Activated naive CD8-positive, alpha-beta T cell treated with anti-CD3 and anti-CD28 coated beads for 36 hours (primary cell): ENCODE data around the gene PPT2. TPM values are rescaled to one million over a fixed set of nuclear protein-coding genes. Genes with fewer than 3 reads are reported as not detected.
A peak's percentile ranks its signal among the peaks of the same experiment; 100 is the strongest.

Experiments used
- DNase-seq: peaks from one replicate; pipeline ENCODE4 v3.0.0; 2021
- H3K27ac Mint-ChIP-seq: one replicate; pipeline ENCODE4 v1.8.0; 2022; ENCODE audit warnings: mild to moderate bottlenecking, moderate library complexity, mixed read lengths
- H3K27me3 Mint-ChIP-seq: one replicate; pipeline ENCODE4 v1.8.0; 2022; ENCODE audit warnings: mild to moderate bottlenecking, mixed read lengths
- H3K36me3 Mint-ChIP-seq: one replicate; pipeline ENCODE4 v1.8.0; 2021; ENCODE audit warnings: mild to moderate bottlenecking, mixed read lengths
- H3K4me1 Mint-ChIP-seq: one replicate; pipeline ENCODE4 v1.8.0; 2021; ENCODE audit warnings: mixed read lengths
- H3K4me3 Mint-ChIP-seq: one replicate; pipeline ENCODE4 v1.8.0; 2022; ENCODE audit warnings: mild to moderate bottlenecking, moderate library complexity, mixed read lengths
- H3K9me3 Mint-ChIP-seq: one replicate; pipeline ENCODE4 v1.8.0; 2022; ENCODE audit warnings: mixed read lengths
- total RNA-seq, 2 experiments: library from RNA; stranded (reverse); gene quantifications; one replicate each; pipeline ENCODE4 v1.2.3, GENCODE V29; 2021

The PPT2 gene
- total RNA-seq, 2 experiments from 2014 or later, result 19.5 to 24.4 TPM

DNA sequence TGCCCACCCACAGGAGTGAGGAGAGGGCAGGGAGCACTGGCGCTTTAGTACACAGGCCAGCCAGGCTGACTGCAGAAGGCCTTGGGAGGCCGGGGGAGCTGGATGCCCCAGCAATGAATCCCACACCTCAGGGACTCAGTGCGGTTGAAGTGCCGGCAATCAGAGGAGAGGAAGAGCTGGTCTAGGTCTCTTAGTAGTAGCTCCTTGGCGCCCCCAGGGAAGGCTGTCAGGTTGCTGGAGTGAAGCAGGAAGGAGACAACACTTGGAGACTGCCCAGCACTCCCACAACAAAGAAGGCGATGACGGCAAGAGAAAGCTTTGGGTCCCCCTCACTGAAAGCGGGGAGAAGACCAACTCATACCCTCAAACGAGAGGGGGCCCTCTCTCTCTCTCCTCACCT lies 36.5 kb upstream of the PPT2 start:
- DNase-seq, result no peak
- Mint-ChIP-seq H3K27me3 (no peaks in the 10 kb centered on the region), H3K4me3 (no peak overlapping the region), H3K9me3 (no peaks in the 10 kb centered on the region), H3K4me1 (peaks cover 3% of the 10 kb centered on the region), H3K36me3 (peaks cover 5% of the 10 kb centered on the region), H3K27ac (no peak overlapping the region)

DNA sequence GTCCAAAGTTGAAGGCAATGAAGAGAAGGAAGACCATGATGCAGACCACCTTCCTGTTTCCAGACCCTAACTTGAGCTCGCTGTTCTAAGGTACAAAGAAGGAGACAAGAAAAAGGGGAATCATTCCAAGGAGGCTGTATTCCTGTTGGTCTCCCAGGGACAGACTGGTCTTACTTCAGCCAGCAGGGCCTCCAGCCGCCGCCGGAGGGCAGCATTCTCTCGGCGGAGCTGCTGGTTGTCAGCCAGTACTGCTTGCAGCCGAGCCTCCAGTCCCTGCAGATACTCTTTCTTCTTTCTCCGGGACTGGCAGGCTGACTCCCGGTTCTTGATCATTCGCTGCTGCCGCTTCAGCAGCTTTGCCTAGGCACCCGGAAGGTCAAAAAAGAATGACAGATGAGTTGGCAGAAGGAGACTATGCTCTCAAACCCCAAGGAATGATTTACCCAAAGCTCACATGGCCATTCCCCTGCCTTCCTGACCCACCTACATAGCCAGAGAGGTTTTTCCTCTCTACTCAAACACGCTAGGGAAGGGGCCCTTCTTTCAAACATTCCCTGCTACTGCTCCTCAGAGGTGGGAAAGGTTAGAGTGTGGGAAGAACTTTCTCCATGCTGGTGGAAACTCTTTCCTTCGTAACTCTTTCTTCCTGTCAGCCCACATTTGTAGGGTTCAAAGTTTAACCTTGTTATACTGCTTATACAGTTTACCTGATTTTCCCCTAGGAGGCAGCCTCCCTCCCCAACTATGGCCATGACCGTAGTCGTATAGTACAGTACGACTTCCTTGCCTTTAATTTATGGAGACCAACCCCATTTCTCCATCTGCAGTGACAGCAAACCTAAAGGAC lies 34.9 kb upstream of the PPT2 start:
- no peak overlapping the region for H3K27ac Mint-ChIP-seq
- no peaks in the 10 kb centered on the region for H3K27me3 Mint-ChIP-seq
- H3K36me3 Mint-ChIP-seq, result peaks cover 11% of the 10 kb centered on the region
- H3K4me1 Mint-ChIP-seq, result peaks cover 3% of the 10 kb centered on the region
- H3K4me3 Mint-ChIP-seq, result no peak overlapping the region
- peak; percentile 73 for DNase-seq
- no peaks in the 10 kb centered on the region for H3K9me3 Mint-ChIP-seq

GRCh38 chr6:32120573-32121059 lies 33.3 kb upstream of the PPT2 start:
- H3K27me3 Mint-ChIP-seq, result no peaks in the 10 kb centered on the region
- H3K36me3 Mint-ChIP-seq, result peaks cover 11% of the 10 kb centered on the region
- H3K4me3 Mint-ChIP-seq, result no peak overlapping the region
- peaks cover 3% of the 10 kb centered on the region for H3K4me1 Mint-ChIP-seq
- no peak overlapping the region for H3K27ac Mint-ChIP-seq
- no peak for DNase-seq
- no peaks in the 10 kb centered on the region for H3K9me3 Mint-ChIP-seq

DNA sequence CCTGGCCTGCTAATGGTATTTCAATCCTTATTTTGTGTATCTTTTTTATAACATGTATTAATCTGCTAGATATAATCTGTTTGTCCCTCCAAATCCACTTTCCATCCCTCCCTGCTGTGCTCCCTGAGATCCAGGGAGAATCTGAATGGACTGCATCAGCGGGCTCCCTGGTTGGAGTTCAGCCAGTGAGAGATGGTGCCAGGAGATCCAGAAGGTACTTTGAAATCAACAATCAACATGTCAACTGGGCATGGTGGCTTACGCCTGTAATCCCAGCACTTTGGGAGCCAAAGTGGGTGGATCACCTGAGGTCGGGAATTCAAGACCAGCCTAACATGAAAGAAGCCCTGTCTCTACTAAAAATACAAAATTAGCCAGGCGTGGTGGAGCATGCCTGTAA lies 30.3 kb upstream of the PPT2 start:
- Mint-ChIP-seq H3K9me3 (no peaks in the 10 kb centered on the region), H3K27ac (no peak overlapping the region), H3K36me3 (peaks cover 13% of the 10 kb centered on the region), H3K4me3 (no peak overlapping the region), H3K27me3 (no peaks in the 10 kb centered on the region), H3K4me1 (peaks cover 20% of the 10 kb centered on the region)
- DNase-seq, result no peak

- Mint-ChIP-seq H3K4me1 (peaks cover 28% of the 10 kb centered on the region), H3K4me3 (peak overlapping the region; percentile 99), H3K9me3 (no peaks in the 10 kb centered on the region), H3K36me3 (peaks cover 8% of the 10 kb centered on the region), H3K27ac (peak overlapping the region; percentile 96), H3K27me3 (no peaks in the 10 kb centered on the region)
- no peak for DNase-seq
Measured at GRCh38 chr6:32126880-32127279, 27.1 kb upstream of the PPT2 start.

- no peaks in the 10 kb centered on the region for H3K27me3 Mint-ChIP-seq
- peaks cover 28% of the 10 kb centered on the region for H3K4me1 Mint-ChIP-seq
- H3K27ac Mint-ChIP-seq, result peak overlapping the region; percentile 96
Measured at GRCh38 chr6:32127409-32127716, 26.6 kb upstream of the PPT2 start.

DNA sequence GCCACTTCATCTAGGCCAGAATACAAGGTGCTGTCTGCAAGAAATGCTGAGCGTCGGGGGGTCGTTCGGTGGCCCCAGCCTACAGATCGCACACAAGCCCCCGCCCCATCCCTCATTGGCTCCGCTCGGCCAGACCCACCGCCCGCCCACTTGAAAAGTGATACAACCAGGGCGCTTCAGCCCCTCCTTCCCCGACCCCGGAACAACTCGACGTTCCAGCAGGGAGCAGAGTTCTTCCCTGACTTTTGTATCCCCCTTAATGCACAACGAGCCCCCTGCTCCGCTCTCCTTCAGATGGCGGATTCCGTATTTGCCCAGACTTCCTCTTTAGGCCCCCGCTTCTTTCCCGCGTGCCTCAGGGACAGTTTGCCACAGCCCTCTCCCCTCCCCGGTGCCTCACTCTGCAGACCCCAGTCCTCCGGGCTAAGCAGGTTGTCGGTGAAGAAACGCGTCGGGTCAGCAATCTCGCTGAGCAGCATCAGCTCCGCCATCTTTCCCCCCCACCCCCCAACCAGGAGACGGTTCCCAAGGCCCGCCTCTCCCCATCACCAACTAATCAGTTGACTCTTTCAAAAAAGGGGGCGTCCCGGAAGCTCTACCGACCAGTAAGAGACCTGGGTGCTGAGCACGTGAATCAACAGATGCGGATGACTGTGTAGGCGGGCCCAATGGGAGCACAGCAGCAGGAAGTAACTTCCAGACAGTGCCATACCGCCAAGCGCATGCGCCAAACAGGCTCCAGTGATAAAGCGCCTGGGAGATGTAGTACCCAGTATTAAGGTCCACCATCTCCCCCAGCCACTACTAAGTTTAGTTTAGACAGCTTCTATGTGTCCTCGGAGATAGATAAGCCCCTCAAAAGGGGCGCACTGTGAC lies 26.0 kb upstream of the PPT2 start, which contains the start of gene ATF6B:
ATF6B (minus strand) TSS at position 530 of the 876 bp plus-strand sequence; CDS start at position 491, 39 bp downstream.
- H3K9me3 Mint-ChIP-seq, result no peaks in the 10 kb centered on the region
- peak within 1 kb of the TSS; percentile 99 for H3K4me3 Mint-ChIP-seq
- H3K27me3 Mint-ChIP-seq, result no peaks in the 10 kb centered on the region
- peaks cover 8% of the 10 kb centered on the region for H3K36me3 Mint-ChIP-seq
- peak; percentile 96 for DNase-seq
- H3K4me1 Mint-ChIP-seq, result peaks cover 28% of the 10 kb centered on the region
- peak within 1 kb of the TSS; percentile 96 for H3K27ac Mint-ChIP-seq

More at GRCh38 chr6:32127409-32127716, 26.6 kb upstream of the PPT2 start:
- no peaks in the 10 kb centered on the region for H3K9me3 Mint-ChIP-seq
- DNase-seq, result no peak
- H3K4me3 Mint-ChIP-seq, result peak overlapping the region; percentile 99
- H3K36me3 Mint-ChIP-seq, result peaks cover 8% of the 10 kb centered on the region

GRCh38 chr6:32128751-32129296 lies 25.1 kb upstream of the PPT2 start:
- DNase-seq, result no peak
- no peaks in the 10 kb centered on the region for H3K9me3 Mint-ChIP-seq
- peak overlapping the region; percentile 99 for H3K4me3 Mint-ChIP-seq
- peak overlapping the region; percentile 96 for H3K27ac Mint-ChIP-seq
- H3K27me3 Mint-ChIP-seq, result no peaks in the 10 kb centered on the region
- peaks cover 2% of the 10 kb centered on the region for H3K36me3 Mint-ChIP-seq
- peaks cover 28% of the 10 kb centered on the region for H3K4me1 Mint-ChIP-seq

GRCh38 chr6:32129297-32130088 lies 24.4 kb upstream of the PPT2 start:
- Mint-ChIP-seq H3K4me3 (peak overlapping the region; percentile 99), H3K9me3 (no peaks in the 10 kb centered on the region), H3K36me3 (peaks cover 2% of the 10 kb centered on the region), H3K27me3 (no peaks in the 10 kb centered on the region), H3K4me1 (peaks cover 28% of the 10 kb centered on the region), H3K27ac (peak overlapping the region; percentile 94)
- DNase-seq, result no peak

DNA sequence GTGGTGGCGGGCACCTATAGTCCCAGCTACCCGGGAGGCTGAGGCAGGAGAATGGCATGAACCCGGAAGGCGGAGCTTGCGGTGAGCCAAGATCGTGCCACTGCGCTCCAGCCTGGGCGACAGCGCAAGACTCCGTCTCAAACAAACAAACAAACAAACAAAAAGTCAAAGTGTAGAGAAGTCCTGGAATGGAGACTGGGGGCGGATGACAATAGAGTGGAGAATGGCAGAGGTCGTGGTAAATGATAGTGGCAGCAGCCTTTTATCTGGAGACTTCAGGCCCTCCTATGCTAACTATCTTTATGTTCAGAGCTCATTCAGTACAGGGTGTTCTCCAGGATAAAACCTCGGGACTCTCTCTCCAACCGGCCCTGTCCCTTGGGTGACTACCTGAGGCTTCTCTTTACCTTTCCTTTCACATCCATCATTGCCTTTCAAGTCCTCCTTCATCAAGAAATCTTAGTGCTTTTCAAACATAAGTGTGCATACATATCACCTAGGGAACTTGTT lies 22.4 kb upstream of the PPT2 start:
- H3K9me3 Mint-ChIP-seq, result no peaks in the 10 kb centered on the region
- H3K4me3 Mint-ChIP-seq, result no peak overlapping the region
- no peak for DNase-seq
- no peak overlapping the region for H3K27ac Mint-ChIP-seq
- peaks cover 24% of the 10 kb centered on the region for H3K4me1 Mint-ChIP-seq
- H3K27me3 Mint-ChIP-seq, result no peaks in the 10 kb centered on the region
- peaks cover 2% of the 10 kb centered on the region for H3K36me3 Mint-ChIP-seq

DNA sequence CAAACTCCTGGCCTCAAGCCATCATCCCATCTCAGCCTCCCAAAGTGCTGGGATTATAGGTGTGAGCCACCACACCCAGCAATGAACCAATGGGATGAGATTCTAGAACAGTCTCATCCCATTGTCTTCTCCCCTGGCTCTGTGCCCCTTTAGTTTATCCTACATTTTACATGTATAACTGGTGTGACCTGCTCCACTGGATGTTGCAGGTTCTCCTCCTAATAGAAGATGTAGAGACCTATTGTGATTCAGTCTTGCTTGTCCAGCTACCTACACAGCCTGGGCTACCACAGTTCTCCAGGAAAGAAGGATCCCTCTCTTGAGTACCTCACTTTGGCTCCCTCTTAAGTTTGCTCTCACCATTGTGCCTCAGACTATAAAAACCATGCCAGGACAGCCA lies 21.8 kb upstream of the PPT2 start:
- Mint-ChIP-seq H3K27me3 (no peaks in the 10 kb centered on the region), H3K4me3 (no peak overlapping the region), H3K4me1 (peaks cover 19% of the 10 kb centered on the region), H3K36me3 (peaks cover 2% of the 10 kb centered on the region), H3K9me3 (no peaks in the 10 kb centered on the region), H3K27ac (no peak overlapping the region)
- no peak for DNase-seq

DNA sequence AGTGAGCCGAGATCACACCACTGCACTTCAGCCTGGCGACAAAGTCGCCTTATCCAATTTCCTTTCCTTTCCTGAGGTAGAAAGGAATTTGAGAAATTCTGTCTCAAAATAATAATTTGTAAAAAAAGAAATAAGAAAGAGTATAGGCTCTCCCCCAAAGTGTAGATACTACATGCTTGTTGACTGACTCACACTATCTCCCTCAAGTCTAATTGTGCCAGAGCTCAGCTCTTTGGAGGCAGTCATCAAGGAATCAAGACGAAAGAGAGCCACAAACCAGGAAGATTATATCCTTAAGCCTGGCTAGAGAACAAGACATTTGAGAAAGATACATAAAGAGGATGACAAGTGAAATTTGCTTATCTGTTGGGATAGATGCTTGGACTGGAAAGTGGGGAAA lies 20.2 kb upstream of the PPT2 start:
- H3K9me3 Mint-ChIP-seq, result no peaks in the 10 kb centered on the region
- DNase-seq, result no peak
- H3K27me3 Mint-ChIP-seq, result no peaks in the 10 kb centered on the region
- H3K4me3 Mint-ChIP-seq, result no peak overlapping the region
- peaks cover 10% of the 10 kb centered on the region for H3K4me1 Mint-ChIP-seq
- H3K36me3 Mint-ChIP-seq, result no peaks in the 10 kb centered on the region
- H3K27ac Mint-ChIP-seq, result no peak overlapping the region

- H3K27me3 Mint-ChIP-seq, result peaks cover 3% of the 10 kb centered on the region
- no peaks in the 10 kb centered on the region for H3K9me3 Mint-ChIP-seq
- no peak overlapping the region for H3K4me3 Mint-ChIP-seq
- H3K27ac Mint-ChIP-seq, result no peak overlapping the region
- no peaks in the 10 kb centered on the region for H3K4me1 Mint-ChIP-seq
- H3K36me3 Mint-ChIP-seq, result no peaks in the 10 kb centered on the region
- no peak for DNase-seq
Measured at GRCh38 chr6:32137454-32137853, 16.5 kb upstream of the PPT2 start.

DNA sequence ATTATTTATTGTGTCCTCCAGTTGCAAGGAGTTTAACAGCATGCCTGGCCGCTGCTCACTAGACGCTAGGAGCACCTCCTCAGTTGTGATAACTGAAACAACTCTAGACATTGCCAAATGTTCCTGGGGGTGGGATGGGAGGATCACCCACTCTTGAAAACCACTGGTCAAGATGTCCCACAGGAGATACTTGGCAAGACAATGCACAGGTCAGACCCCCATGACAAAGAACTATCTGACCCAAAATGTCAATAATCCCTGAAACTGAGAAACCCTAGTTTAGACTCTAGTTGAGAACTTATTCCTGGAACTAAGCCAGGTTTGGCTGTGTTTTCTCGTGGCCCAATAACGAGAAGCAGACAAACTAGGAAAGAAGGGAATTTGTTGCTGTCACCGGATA lies 14.4 kb upstream of the PPT2 start:
- H3K4me3 Mint-ChIP-seq, result no peak overlapping the region
- H3K4me1 Mint-ChIP-seq, result no peaks in the 10 kb centered on the region
- H3K27ac Mint-ChIP-seq, result no peak overlapping the region
- H3K9me3 Mint-ChIP-seq, result no peaks in the 10 kb centered on the region
- peaks cover 3% of the 10 kb centered on the region for H3K27me3 Mint-ChIP-seq
- DNase-seq, result no peak
- no peaks in the 10 kb centered on the region for H3K36me3 Mint-ChIP-seq
